IgD-negative memory B cell (primary cell): Measurements from ENCODE around the gene MOBP. TPM values are rescaled to one million over a fixed set of nuclear protein-coding genes. Genes with fewer than 3 reads are reported as not detected.
"Not testable (repeated sequence)": the region's sequence is repeated elsewhere in the genome, so short reads cannot be mapped to it uniquely, and the experiment has no call there.

Experiments used
- H3K27ac Mint-ChIP-seq, 3 donors: one replicate each; pipeline ENCODE4 v1.8.0; 2020 to 2022; ENCODE audit warnings: mild to moderate bottlenecking in 3 of 3, mixed read lengths in 3 of 3, moderate library complexity in 1 of 3
- H3K27me3 Mint-ChIP-seq: one replicate; pipeline ENCODE4 v1.8.0; 2021; ENCODE audit warnings: mixed read lengths
- H3K36me3 Mint-ChIP-seq: one replicate; pipeline ENCODE4 v1.8.0; 2020; ENCODE audit warnings: mild to moderate bottlenecking, mixed read lengths
- H3K4me1 Mint-ChIP-seq, 3 donors: one replicate each; pipeline ENCODE4 v1.8.0; 2020 to 2022; ENCODE audit warnings: mixed read lengths in 3 of 3, mild to moderate bottlenecking in 1 of 3
- H3K4me3 Mint-ChIP-seq, 4 donors: one replicate each; pipeline ENCODE4 v1.8.0; 2020 to 2022; ENCODE audit warnings: mild to moderate bottlenecking in 4 of 4, mixed read lengths in 4 of 4, moderate library complexity in 3 of 4
- H3K9me3 Mint-ChIP-seq, 3 donors: one replicate each; pipeline ENCODE4 v1.8.0; 2020 to 2021; ENCODE audit warnings: mixed read lengths in 3 of 3, mild to moderate bottlenecking in 1 of 3
- polyA plus RNA-seq: library from polyadenylated mRNA; unstranded; fragments of 300-500 nt; fragmentation: Illumina TruSeq; gene quantifications from one replicate; pipeline ENCODE4 v1.2.3, GENCODE V29; 2021

The MOBP gene
- polyA plus RNA-seq, 1 donor from 2014 or later = not detected

DNA sequence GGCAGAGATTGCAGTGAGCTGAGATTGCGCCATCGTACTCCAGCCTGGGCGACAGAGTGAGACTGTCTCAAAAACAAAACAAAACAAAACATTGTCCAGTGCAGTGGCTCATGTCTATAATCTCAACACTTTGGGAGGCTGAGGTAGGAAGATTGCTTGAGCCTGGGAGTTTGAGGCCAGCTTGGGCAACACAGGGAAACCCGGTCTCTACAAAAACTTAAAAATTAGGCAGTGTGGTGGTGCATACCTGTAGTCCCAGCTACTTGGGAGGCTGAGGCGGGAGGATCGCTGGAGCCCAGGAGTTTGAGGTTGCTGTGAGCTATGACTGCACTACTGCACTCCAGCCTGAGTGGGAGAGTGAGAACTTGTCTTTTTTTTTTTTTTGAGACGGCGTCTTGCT lies 27.2 kb upstream of the MOBP start:
- Mint-ChIP-seq H3K36me3 (no peaks in the 10 kb centered on the region), H3K4me1 (no peaks in the 10 kb centered on the region), H3K4me3 (no peak overlapping the region), H3K27ac (no peak overlapping the region), H3K27me3 (no peaks in the 10 kb centered on the region), H3K9me3 (no peaks in the 10 kb centered on the region)

DNA sequence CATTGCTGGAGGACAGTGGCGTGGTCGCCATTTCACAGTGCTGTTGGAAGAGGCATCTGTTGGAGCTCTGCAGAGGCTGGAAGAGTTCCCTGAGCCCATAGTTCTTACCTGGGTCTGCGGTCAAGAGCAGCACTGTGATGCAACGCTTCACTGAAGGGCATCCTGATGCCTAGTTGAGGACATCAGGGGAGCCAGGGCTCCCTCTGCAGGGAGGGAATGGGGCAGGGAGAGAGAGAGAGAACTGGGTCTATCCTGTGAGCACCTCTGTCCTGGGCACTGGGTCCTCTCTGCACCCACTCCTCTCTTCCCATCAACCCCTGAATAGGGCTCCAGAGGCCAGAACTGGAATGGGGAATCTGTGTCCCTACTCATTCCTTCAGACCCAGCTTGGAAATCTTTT lies 23.9 kb upstream of the MOBP start:
- Mint-ChIP-seq H3K4me3 (no peak overlapping the region), H3K36me3 (no peaks in the 10 kb centered on the region), H3K9me3 (no peaks in the 10 kb centered on the region), H3K27ac (no peak overlapping the region), H3K27me3 (no peaks in the 10 kb centered on the region), H3K4me1 (peaks cover 0 to 4% (median 0%) of the 10 kb centered on the region in 3 donors)

DNA sequence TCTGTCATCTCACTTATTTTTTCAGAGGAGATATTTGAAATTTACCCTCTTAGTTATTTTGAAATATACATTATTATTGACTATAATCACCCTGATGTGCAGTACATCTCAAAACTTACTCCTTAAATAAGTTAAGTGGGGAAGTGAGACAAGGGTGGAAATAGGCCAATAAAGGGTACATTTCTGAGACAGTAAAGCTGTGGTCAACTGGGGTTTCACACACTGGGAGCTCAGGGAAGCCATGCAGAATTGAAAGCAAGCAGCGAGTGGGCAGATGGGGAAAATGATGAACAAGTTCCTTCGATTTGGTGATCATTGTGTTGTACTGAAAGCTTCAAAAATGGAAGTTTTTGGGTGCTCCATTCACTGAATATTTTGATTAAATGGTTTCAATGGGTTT lies 21.6 kb upstream of the MOBP start:
- Mint-ChIP-seq H3K36me3 (no peaks in the 10 kb centered on the region), H3K27ac (no peak overlapping the region), H3K27me3 (no peaks in the 10 kb centered on the region), H3K4me3 (no peak overlapping the region), H3K9me3 (no peaks in the 10 kb centered on the region), H3K4me1 (peaks cover 0 to 4% (median 0%) of the 10 kb centered on the region in 3 donors)

DNA sequence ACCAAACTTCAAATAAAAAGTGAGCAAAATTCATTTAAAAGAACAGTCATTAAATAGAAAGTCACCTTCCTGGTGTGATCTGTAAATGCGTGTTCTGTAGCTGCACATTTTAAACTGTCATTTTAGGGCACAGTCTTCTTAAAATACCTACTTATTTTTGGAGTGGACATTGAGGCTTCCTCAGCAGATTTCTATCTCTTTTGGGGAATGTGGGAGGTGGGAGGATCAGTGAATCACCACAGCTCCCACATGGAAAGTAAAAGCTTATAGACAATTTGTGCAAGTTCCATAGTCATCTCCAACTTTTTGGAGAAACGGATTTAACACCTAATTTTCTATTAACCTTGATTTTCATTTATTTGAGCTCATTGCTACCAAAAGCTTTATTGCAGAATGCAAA lies 21.0 kb upstream of the MOBP start:
- Mint-ChIP-seq H3K27ac (no peak overlapping the region), H3K4me1 (peaks cover 0 to 4% (median 0%) of the 10 kb centered on the region in 3 donors), H3K9me3 (no peaks in the 10 kb centered on the region), H3K36me3 (no peaks in the 10 kb centered on the region), H3K27me3 (peaks cover 1% of the 10 kb centered on the region), H3K4me3 (no peak overlapping the region)

DNA sequence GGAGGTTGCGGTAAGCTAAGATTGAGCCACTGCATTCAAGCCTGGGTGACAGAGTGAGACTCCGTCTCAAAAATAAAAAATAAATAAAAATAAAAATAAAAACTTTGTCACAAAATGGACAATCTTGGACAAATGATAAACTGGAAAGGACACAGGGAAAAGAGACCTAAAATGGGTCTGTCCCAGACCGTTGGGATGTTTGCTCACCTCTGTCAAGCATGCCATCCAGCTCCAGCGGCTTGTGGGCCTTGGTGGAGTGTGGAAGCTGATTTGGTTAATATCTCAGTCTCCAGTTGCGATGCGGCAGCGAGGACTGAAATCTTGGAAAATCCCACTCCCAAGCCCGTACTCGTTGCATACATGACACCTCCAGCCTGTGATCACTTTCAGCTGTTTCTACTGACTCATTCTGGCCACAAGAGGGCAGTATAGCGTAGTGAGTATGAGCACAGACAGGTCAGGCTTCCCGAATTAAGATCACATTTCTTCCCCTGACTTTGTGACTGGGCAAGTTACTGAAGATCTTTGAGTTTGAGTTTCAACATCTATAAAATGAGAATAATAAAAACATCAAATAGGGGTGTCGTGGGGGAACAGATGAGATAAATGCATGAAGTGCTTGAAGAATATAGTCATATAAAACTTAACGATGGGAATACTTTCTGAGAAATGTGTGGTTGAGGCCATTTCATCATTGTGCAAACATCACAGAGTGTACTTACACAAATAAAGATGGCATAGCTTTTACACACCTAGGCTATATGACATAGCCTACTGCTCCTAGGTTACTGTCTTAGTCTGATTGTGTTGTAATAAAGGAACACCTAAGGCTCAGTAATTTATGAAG lies 19.6 kb upstream of the MOBP start:
- H3K4me1 Mint-ChIP-seq = peaks cover 0 to 4% (median 0%) of the 10 kb centered on the region in 3 donors
- no peak overlapping the region for H3K27ac Mint-ChIP-seq
- peaks cover 1% of the 10 kb centered on the region for H3K27me3 Mint-ChIP-seq
- no peaks in the 10 kb centered on the region for H3K36me3 Mint-ChIP-seq
- peak overlapping the region in 1 of 4 donors; percentile 73 for H3K4me3 Mint-ChIP-seq
- H3K9me3 Mint-ChIP-seq = no peaks in the 10 kb centered on the region

DNA sequence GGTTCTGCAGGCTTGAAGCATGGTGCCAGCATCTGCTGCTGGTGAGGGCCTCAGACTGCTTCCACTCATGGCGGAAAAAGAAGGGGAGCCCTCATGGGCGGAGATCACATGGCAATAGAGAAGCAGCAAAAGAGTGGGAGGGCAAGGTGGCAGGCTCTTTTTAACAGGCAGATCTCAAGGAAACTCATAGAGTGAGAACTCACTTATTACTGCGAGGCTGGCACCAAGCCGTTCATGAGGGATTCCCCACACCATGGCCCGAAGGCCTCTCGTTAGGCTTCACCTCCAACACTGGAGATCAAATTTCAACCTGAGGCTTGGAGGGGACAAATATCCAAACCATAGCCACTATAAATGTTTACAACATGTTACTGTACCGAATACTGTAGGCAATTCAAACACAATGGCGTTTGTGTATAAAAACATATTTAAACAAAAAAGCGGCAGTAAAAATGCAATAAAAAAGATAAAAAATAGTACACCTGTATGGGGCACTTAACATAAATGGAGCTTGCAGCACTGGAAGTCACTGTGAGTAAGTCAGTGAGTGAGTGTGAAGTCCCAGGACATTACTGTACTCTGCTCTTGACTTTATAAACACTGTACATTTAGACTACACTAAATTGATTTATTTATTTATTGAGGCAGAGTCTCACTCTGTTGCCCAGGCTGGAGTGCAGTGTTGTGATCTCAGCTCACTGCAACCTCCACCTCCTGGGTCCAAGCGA lies 18.8 kb upstream of the MOBP start:
- Mint-ChIP-seq H3K4me3 (no peak overlapping the region), H3K9me3 (no peaks in the 10 kb centered on the region), H3K27me3 (peaks cover 3% of the 10 kb centered on the region), H3K27ac (no peak overlapping the region), H3K36me3 (no peaks in the 10 kb centered on the region), H3K4me1 (peaks cover 0 to 4% (median 0%) of the 10 kb centered on the region in 3 donors)

DNA sequence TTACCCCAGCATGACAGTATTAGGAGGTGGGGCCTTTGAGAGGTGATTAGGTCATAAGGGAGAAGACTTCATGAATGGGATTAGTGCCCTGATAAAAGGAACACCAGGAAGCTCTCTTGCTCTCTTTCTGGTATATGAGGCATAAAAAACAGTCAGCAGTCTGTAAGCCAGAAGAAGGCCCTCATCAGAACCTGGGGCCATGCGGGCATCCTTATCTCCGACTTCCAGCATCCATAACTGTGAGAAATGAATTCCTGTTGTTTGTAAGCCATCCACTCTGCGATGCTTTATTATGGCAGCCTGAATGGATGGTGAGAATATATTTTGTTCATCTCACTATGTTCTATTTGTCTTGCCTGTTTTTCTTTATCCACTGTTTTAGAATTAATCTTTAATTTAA lies 17.7 kb upstream of the MOBP start:
- Mint-ChIP-seq H3K36me3 (no peaks in the 10 kb centered on the region), H3K27me3 (peaks cover 3% of the 10 kb centered on the region), H3K4me1 (peaks cover 0 to 4% (median 0%) of the 10 kb centered on the region in 3 donors), H3K9me3 (no peaks in the 10 kb centered on the region), H3K27ac (no peak overlapping the region), H3K4me3 (no peak overlapping the region)

DNA sequence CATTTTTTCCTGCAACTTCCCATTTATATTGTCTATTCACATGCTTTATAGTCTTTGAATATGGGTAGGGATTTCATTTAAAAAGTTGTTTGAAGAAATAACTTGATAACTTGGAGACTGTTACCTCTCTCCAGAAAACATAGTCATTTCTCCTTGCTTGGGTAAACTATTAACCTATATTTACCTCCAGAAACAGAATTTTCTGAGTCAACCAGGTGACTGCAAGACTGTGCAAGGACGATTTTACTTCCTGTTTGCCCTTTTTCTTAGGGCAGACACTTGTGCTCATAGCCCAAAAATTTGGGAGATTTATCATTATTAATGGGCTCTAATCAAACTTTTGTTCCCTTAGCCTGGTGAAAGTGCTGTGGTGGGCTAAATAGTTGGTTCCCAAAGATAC lies 14.3 kb upstream of the MOBP start:
- H3K36me3 Mint-ChIP-seq = no peaks in the 10 kb centered on the region
- H3K27me3 Mint-ChIP-seq = peaks cover 10% of the 10 kb centered on the region
- H3K4me1 Mint-ChIP-seq = no peaks in the 10 kb centered on the region
- H3K4me3 Mint-ChIP-seq = no peak overlapping the region
- H3K27ac Mint-ChIP-seq = no peak overlapping the region
- no peaks in the 10 kb centered on the region for H3K9me3 Mint-ChIP-seq

DNA sequence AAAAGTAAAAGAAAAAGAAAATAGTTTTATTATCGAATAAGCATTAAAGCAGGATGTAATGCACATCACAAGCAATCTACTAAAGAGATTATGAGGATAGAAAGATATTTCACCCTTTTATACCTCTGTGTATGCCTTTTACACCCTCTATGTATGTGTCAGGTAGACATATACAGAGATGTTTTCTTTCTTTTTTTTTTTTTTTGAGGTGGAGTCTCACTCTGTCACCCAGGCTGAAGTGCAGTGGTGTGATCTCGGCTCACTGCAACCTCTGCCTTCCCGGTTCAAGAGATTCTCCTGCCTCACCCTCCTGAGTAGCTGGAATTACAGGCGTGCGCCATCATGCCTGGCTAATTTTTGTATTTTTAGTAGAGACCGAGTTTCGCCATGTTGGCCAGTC lies 13.6 kb upstream of the MOBP start:
- H3K27me3 Mint-ChIP-seq = peaks cover 14% of the 10 kb centered on the region
- H3K36me3 Mint-ChIP-seq, H3K4me1 Mint-ChIP-seq, H3K27ac Mint-ChIP-seq, H3K9me3 Mint-ChIP-seq, H3K4me3 Mint-ChIP-seq: not testable (repeated sequence)

DNA sequence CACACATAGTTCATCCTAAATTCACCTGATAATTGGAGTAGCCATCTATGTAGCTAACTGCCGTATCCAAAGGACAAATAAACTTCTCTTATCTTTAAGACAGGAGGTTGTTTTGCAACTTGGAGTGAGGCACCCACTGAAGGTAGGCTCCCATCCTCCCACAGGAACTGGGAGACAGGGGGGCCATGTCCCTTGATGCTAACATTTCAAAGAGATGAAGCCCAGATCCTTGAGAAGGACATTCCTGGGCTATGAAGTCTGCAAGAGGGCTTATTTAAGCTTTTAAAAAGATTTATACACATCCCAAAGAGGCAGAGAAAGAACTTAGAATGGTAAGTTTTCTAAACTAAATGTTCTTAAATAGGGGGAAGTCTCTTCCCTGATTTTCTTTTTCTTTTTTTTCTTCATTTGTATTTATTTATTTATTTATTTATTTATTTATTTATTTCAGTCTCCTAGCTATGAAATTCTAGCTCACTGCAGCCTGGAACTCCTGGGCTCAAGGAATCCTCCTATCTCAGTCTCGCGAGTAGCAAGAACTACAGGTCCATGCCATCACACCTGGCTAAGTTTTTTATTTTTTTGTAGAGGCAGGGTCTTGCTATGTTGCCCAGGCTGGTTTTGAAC lies 12.8 kb upstream of the MOBP start:
- Mint-ChIP-seq H3K4me3 (no peak overlapping the region), H3K9me3 (peaks cover 0 to 3% (median 0%) of the 10 kb centered on the region in 3 donors), H3K4me1 (no peaks in the 10 kb centered on the region), H3K27me3 (peaks cover 17% of the 10 kb centered on the region), H3K36me3 (no peaks in the 10 kb centered on the region), H3K27ac (no peak overlapping the region)

DNA sequence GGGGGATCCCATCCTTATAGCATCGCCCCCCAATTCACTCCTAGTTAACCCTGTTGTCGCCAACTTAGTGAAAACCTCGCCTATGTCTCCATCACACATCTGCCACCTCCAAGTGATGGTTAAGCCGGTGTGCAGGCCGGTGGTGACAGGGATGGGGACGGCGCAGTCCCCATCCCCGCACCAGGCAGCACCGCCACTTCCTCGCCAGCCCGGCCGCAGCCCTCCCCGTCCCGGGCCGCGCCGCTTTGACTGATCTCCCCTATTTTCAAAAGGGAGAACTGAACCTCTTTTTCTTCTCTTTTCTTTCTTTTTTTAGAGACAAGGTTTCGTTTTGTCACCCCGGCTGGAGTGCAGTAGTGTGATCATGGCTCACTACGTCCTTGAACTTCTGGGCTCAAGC lies 11.3 kb upstream of the MOBP start:
- Mint-ChIP-seq H3K27me3 (peaks cover 16% of the 10 kb centered on the region), H3K4me1 (no peaks in the 10 kb centered on the region), H3K9me3 (peaks cover 0 to 3% (median 0%) of the 10 kb centered on the region in 3 donors), H3K36me3 (no peaks in the 10 kb centered on the region), H3K4me3 (no peak overlapping the region), H3K27ac (no peak overlapping the region)

DNA sequence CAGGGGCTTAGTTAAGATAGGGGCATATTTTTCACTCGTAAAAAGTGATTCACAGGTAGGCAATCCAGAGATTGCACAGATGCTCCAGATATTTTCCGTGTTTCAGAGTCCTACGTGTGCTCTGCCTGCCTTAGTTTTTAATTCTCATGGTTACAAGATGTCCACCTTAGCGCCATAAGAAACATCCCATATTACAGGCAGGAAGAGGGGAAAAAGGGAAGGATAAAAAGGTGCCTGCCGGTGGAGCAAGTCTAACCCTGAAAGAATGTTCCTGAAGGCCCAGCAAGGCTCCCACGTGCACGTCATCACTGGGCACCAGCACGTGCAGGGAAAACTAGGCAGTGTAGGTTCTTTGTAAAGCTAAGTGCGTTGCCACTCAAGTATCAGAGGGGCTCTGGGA lies 10.1 kb upstream of the MOBP start:
- Mint-ChIP-seq H3K27ac (peak overlapping the region in 1 of 3 donors; percentile 50), H3K27me3 (peaks cover 16% of the 10 kb centered on the region), H3K4me1 (no peaks in the 10 kb centered on the region), H3K9me3 (peaks cover 0 to 3% (median 0%) of the 10 kb centered on the region in 3 donors), H3K36me3 (no peaks in the 10 kb centered on the region), H3K4me3 (no peak overlapping the region)

DNA sequence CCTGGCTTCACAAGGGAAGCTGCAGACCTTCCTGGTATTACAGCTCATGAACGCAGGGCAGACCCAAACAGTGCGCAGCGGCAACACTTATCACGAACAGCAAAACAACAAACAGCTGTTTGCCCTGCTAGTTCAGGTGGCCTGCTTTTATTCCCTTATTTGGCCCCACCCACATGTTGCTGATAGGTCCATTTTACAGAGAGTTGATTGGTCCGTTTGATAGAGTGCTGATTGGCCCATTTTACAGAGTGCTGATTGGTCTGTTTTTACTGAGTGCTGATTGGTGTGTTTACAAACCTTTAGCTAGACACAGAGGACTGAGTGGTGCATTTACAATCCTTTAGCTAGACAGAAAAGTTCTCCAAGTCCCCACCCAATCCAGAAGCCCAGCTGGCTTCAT lies 8.9 kb upstream of the MOBP start:
- peaks cover 14% of the 10 kb centered on the region for H3K27me3 Mint-ChIP-seq
- H3K9me3 Mint-ChIP-seq, H3K27ac Mint-ChIP-seq, H3K36me3 Mint-ChIP-seq, H3K4me3 Mint-ChIP-seq, H3K4me1 Mint-ChIP-seq: not testable (repeated sequence)

DNA sequence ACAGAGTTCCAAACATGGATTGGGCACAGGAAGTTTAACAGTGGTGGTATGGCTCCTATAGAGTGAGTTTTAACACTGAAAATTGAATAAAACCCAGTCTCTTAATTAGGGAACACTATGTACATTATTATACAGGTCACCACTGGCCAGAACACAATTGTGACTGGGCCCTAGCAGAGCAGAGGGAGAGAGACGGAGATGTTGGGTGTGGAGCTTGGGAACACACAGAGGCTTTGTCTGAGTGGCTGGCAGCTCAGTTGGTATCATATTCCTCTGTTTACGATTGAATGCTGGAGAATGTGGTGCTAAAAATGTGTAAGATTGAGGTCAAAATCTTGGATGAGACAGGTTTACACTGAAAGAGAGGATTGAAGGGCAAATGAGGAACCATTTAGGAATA lies 6.8 kb upstream of the MOBP start:
- Mint-ChIP-seq H3K27ac (no peak overlapping the region), H3K9me3 (peaks cover 0 to 3% (median 0%) of the 10 kb centered on the region in 3 donors), H3K4me3 (no peak overlapping the region), H3K36me3 (no peaks in the 10 kb centered on the region), H3K27me3 (peaks cover 8% of the 10 kb centered on the region), H3K4me1 (peaks cover 0 to 1% (median 0%) of the 10 kb centered on the region in 3 donors)

DNA sequence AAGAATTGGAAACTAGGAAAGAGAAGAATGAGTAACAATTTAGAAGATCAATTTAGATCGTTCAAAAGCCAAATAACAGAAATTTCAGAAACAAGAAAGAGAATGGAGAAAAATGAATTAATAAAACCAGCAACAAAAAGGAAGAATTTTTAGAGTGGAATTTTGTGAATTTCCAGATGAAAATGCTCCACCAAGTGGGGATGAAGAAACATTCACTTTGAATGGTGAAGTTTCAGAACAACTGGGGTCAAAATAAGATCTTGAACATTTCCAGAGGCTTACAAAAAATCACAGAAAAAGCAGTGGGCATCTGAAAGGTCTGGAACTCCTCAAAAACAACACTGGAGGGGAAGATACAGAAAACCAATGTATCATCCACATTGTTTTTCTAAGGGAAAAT lies 4.2 kb upstream of the MOBP start:
- no peak overlapping the region for H3K27ac Mint-ChIP-seq
- H3K36me3 Mint-ChIP-seq = peaks cover 2% of the 10 kb centered on the region
- peaks cover 0 to 1% (median 0%) of the 10 kb centered on the region in 3 donors for H3K4me1 Mint-ChIP-seq
- peaks cover 6% of the 10 kb centered on the region for H3K27me3 Mint-ChIP-seq
- peaks cover 0 to 3% (median 0%) of the 10 kb centered on the region in 3 donors for H3K9me3 Mint-ChIP-seq
- no peak overlapping the region for H3K4me3 Mint-ChIP-seq
